Upper lobe of left lung (tissue), 6 donors: ENCODE measurements around the gene PHACTR1. TPM values are rescaled to one million over a fixed set of nuclear protein-coding genes. Genes with fewer than 3 reads are reported as not detected.

Experiments used
- ATAC-seq, 2 donors: fragments of 200-7000 bp; cut with Tn5 transposase; one replicate each; pipeline ENCODE4 v1.9.1; 2022; ENCODE audit warnings: mild to moderate bottlenecking in 2 of 2, moderate library complexity in 2 of 2; ENCODE audit not compliant: low FRiP score in 2 of 2
- DNase-seq, 2 donors: peaks; one replicate each; pipeline ENCODE4 v3.0.0-alpha.2; 2019 to 2020
- H3K27ac ChIP-seq, 4 donors: fragments of 200-600 bp; sonication (generic); one replicate each; pipeline ENCODE4 v1.5.1; 2016 to 2019
- H3K27me3 ChIP-seq, 4 donors: fragments of 200-600 bp; sonication (generic); one replicate each; pipeline ENCODE4 v1.5.1; 2017 to 2019
- H3K36me3 ChIP-seq, 4 donors: fragments of 200-600 bp; sonication (generic); one replicate each; pipeline ENCODE4 v1.5.1; 2016 to 2019
- H3K4me1 ChIP-seq, 4 donors: fragments of 200-600 bp; sonication (generic); one replicate each; pipeline ENCODE4 v1.5.1; 2018 to 2019
- H3K4me3 ChIP-seq, 4 donors: fragments of 200-600 bp; sonication (generic); one replicate each; pipeline ENCODE4 v1.5.1; 2017 to 2019; ENCODE audit warnings: mild to moderate bottlenecking in 2 of 4, moderate library complexity in 1 of 4
- H3K9me3 ChIP-seq, 4 donors: fragments of 200-600 bp; sonication (generic); one replicate each; pipeline ENCODE4 v1.5.1; 2018 to 2019
- CTCF ChIP-seq, 6 experiments: fragments of 450-650 bp in 4 of 6; fragments of 200-600 bp in 2 of 6; sonication (generic) in 2 of 6; IDR thresholded peaks; one replicate each; pipeline ENCODE4 v1.5.1; 2016 to 2019; ENCODE audit warnings: antibody characterized with exemption in 6 of 6
- EP300 ChIP-seq, 4 donors: sonication (generic); formaldehyde crosslinking; IDR thresholded peaks; one replicate each; pipeline ENCODE4 v1.5.1; 2017; ENCODE audit warnings: antibody characterized with exemption in 4 of 4, control low read depth in 2 of 4
- POLR2A ChIP-seq, 4 donors: fragments of 450-650 bp; IDR thresholded peaks; one replicate each; pipeline ENCODE4 v1.5.1; 2016 to 2017; ENCODE audit warnings: antibody characterized with exemption in 4 of 4, mild to moderate bottlenecking in 2 of 4
- POLR2AphosphoS5 ChIP-seq, 2 donors: sonication (generic); formaldehyde crosslinking; IDR thresholded peaks; one replicate each; pipeline ENCODE4 v1.5.1; 2017; ENCODE audit warnings: antibody characterized with exemption in 2 of 2
- WGBS, 2 donors: methylation state at CpG; one replicate each; pipeline ENCODE4 v1.1.5; 2017 to 2018; 5-methylcytosine and 5-hydroxymethylcytosine counted together
- total RNA-seq, 6 donors: library from RNA; depleted of rRNA in 4 of 6; stranded (reverse); fragments of >200 nt in 4 of 6; gene quantifications; one replicate each; pipeline versions ENCODE4 v1.1.0 to v1.2.1, GENCODE V29; 2016 to 2021
- donor health status: DM: no; HTN: no; CAD: no; lungs with moderate emphysema.
- donor health status: DM: no; HTN: yes; CAD: no; lungs with severe emphysema.

PHACTR1 gene
- total RNA-seq, 6 donors from 2014 or later = 63.2 to 121 (median 90.9) TPM

- no peak for ATAC-seq
- Histone ChIP-seq H3K4me1 (peaks cover 0 to 8% (median 3%) of the 10 kb centered on the region in 4 donors), H3K27me3 (no peaks in the 10 kb centered on the region), H3K36me3 (no peaks in the 10 kb centered on the region), H3K9me3 (peaks cover 0 to 7% (median 0%) of the 10 kb centered on the region in 4 donors), H3K4me3 (no peak overlapping the region), H3K27ac (no peak overlapping the region)
- WGBS, 2 donors = 78 to 85% methylated on average over 1 of the region's 1 CpG
- no peak for TF ChIP-seq POLR2AphosphoS5 (IDR thresholded peaks at IDR 0.05)
- TF ChIP-seq POLR2A (IDR thresholded peaks at IDR 0.05) = no peak
- no peak for TF ChIP-seq EP300 (IDR thresholded peaks at IDR 0.05)
- TF ChIP-seq CTCF (IDR thresholded peaks at IDR 0.05) = no peak
- DNase-seq = no peak
Observed at GRCh38 chr6:12891595-12891994, 175.0 kb downstream of the PHACTR1 start.

- 52 to 81% methylated on average over 4 of the region's 4 CpGs for WGBS, 2 donors
- Histone ChIP-seq H3K9me3 (peaks cover 0 to 7% (median 0%) of the 10 kb centered on the region in 4 donors), H3K36me3 (no peaks in the 10 kb centered on the region), H3K4me1 (peaks cover 0 to 8% (median 3%) of the 10 kb centered on the region in 4 donors), H3K4me3 (no peak overlapping the region), H3K27me3 (no peaks in the 10 kb centered on the region), H3K27ac (no peak overlapping the region)
- no peak for TF ChIP-seq POLR2AphosphoS5 (IDR thresholded peaks at IDR 0.05)
- TF ChIP-seq POLR2A (IDR thresholded peaks at IDR 0.05) = no peak
- no peak for TF ChIP-seq CTCF (IDR thresholded peaks at IDR 0.05)
- TF ChIP-seq EP300 (IDR thresholded peaks at IDR 0.05) = no peak
- DNase-seq (no peak), ATAC-seq (no peak)
Observed at GRCh38 chr6:12892151-12892550, 175.6 kb downstream of the PHACTR1 start.

GRCh38 chr6:12893036-12893435 is 176.5 kb downstream of the PHACTR1 start:
- H3K4me3 ChIP-seq = no peak overlapping the region
- WGBS, 2 donors = 84 to 86% methylated on average over 4 of the region's 4 CpGs
- TF ChIP-seq CTCF (IDR thresholded peaks at IDR 0.05) (no peak), POLR2AphosphoS5 (IDR thresholded peaks at IDR 0.05) (no peak), EP300 (IDR thresholded peaks at IDR 0.05) (no peak), POLR2A (IDR thresholded peaks at IDR 0.05) (no peak)
- peaks cover 0 to 7% (median 0%) of the 10 kb centered on the region in 4 donors for H3K9me3 ChIP-seq
- ATAC-seq (no peak), DNase-seq (no peak)
- no peaks in the 10 kb centered on the region for H3K27me3 ChIP-seq
- H3K4me1 ChIP-seq = peaks cover 0 to 8% (median 3%) of the 10 kb centered on the region in 4 donors
- no peak overlapping the region for H3K27ac ChIP-seq
- H3K36me3 ChIP-seq = no peaks in the 10 kb centered on the region

GRCh38 chr6:12895721-12896120 is 179.2 kb downstream of the PHACTR1 start:
- ATAC-seq (no peak), DNase-seq (no peak)
- WGBS, 2 donors = 86 to 87% methylated on average over 3 of the region's 3 CpGs

More at GRCh38 chr6:12895721-12896120, 179.2 kb downstream of the PHACTR1 start:
- peaks cover 0 to 7% (median 0%) of the 10 kb centered on the region in 4 donors for H3K9me3 ChIP-seq
- no peak overlapping the region for H3K4me3 ChIP-seq
- no peaks in the 10 kb centered on the region for H3K36me3 ChIP-seq
- H3K27ac ChIP-seq = no peak overlapping the region
- H3K27me3 ChIP-seq = no peaks in the 10 kb centered on the region
- peaks cover 0 to 8% (median 3%) of the 10 kb centered on the region in 4 donors for H3K4me1 ChIP-seq
- TF ChIP-seq POLR2AphosphoS5 (IDR thresholded peaks at IDR 0.05) (no peak), POLR2A (IDR thresholded peaks at IDR 0.05) (no peak), EP300 (IDR thresholded peaks at IDR 0.05) (no peak), CTCF (IDR thresholded peaks at IDR 0.05) (no peak)
